SK-N-MC (cell line): ENCODE results near the gene ABHD1.

Experiments
- DNase-seq: peaks from one replicate; pipeline ENCODE4 v3.0.0-alpha.2; 2011; ENCODE audit warnings: low read depth, low spot score
- H3K27ac ChIP-seq: fragments of 200-600 bp; sonication (generic); 2 replicates; pipeline ENCODE4 v1.5.1; 2016; ENCODE audit warnings: mixed run types
- H3K36me3 ChIP-seq: fragments of 200-600 bp; sonication (generic); 2 replicates; pipeline ENCODE4 v1.6.1; 2017; ENCODE audit warnings: antibody characterized with exemption, low read length, mixed read lengths; ENCODE audit not compliant: insufficient read depth
- H3K4me3 ChIP-seq: fragments of 200-600 bp; sonication (generic); 2 replicates; pipeline ENCODE4 v1.5.1; 2016
- H3K9ac ChIP-seq: fragments of 200-600 bp; sonication (generic); 2 replicates; pipeline ENCODE4 v1.8.0; 2017; ENCODE audit warnings: mixed run types, mixed read lengths; ENCODE audit not compliant: insufficient read length
- H3K9me3 ChIP-seq: fragments of 200-600 bp; sonication (generic); 2 replicates; pipeline ENCODE4 v1.6.1; 2017; ENCODE audit warnings: low read depth, mild to moderate bottlenecking, antibody characterized with exemption, low read length, moderate library complexity, mixed read lengths
- EZH2 ChIP-seq: fragments of 200-600 bp; sonication (generic); IDR thresholded peaks from one replicate; pipeline ENCODE4 v1.6.1; 2017; ENCODE audit warnings: antibody characterized with exemption
- FOXP2 ChIP-seq: optimal IDR thresholded peaks from 2 replicates; pipeline ENCODE3; 2011; ENCODE audit warnings: mild to moderate bottlenecking, moderate library complexity; ENCODE audit not compliant: insufficient read depth; ENCODE audit errors: extremely low read length, control extremely low read depth
- POLR2AphosphoS5 ChIP-seq: IDR thresholded peaks from 2 replicates; pipeline ENCODE4 v1.6.1; 2012; ENCODE audit warnings: mild to moderate bottlenecking, low read depth, low read length, borderline replicate concordance

The ABHD1 gene

GRCh38 chr2:27092696-27093429 lies 30.8 kb upstream of the ABHD1 start:
- no peak overlapping the region for H3K9ac ChIP-seq
- no peak overlapping the region for H3K4me3 ChIP-seq
- TF ChIP-seq EZH2 = no peak
- no peak for TF ChIP-seq FOXP2
- TF ChIP-seq POLR2AphosphoS5 = no peak
- H3K27ac ChIP-seq = no peak overlapping the region
- DNase-seq = no peak
- H3K9me3 ChIP-seq = no peaks in the 10 kb centered on the region
- H3K36me3 ChIP-seq = no peaks in the 10 kb centered on the region

GRCh38 chr2:27093430-27094352 lies 29.9 kb upstream of the ABHD1 start:
- no peak for DNase-seq
- Histone ChIP-seq H3K36me3 (no peaks in the 10 kb centered on the region), H3K9me3 (no peaks in the 10 kb centered on the region), H3K27ac (no peak overlapping the region), H3K9ac (no peak overlapping the region), H3K4me3 (no peak overlapping the region)
- TF ChIP-seq FOXP2 (no peak), POLR2AphosphoS5 (no peak), EZH2 (no peak)

DNA sequence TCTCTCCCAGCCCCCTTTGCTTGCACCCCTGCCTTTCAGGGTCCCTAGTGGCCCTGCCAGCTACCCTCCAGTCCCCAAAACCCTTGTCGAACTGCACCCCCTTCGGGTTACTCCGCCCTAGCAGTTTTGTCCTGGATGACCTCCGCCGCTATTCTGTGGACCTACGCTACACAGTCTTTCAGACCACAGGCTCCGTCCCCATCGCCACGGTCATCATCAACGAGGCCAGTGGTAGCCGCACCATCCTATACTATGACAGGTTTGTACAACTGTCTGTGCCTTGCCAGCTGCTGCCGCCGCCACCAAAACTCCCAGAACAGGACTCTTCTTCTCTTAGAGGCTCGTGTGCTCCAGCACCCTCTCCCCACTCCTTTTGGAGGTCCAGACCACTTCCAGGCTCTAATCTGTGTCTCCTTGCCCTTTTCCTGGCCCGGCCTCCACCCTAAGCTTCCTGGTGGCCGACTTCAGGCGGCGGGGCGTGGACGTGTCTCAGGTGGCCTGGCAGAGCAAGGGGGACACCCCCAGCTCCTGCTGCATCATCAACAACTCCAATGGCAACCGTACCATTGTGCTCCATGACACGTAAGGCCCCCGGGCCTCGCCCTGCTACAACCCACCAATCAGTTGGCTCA lies 29.1 kb upstream of the ABHD1 start:
- Histone ChIP-seq H3K9ac (no peak overlapping the region), H3K27ac (no peak overlapping the region), H3K36me3 (no peaks in the 10 kb centered on the region), H3K4me3 (no peak overlapping the region), H3K9me3 (no peaks in the 10 kb centered on the region)
- no peak for DNase-seq
- TF ChIP-seq POLR2AphosphoS5 (no peak), FOXP2 (no peak), EZH2 (no peak)

- no peak for TF ChIP-seq FOXP2
- TF ChIP-seq EZH2 = no peak
- no peak for TF ChIP-seq POLR2AphosphoS5
- DNase-seq = no peak
- no peaks in the 10 kb centered on the region for H3K36me3 ChIP-seq
- no peak overlapping the region for H3K27ac ChIP-seq
- H3K4me3 ChIP-seq = no peak overlapping the region
- no peaks in the 10 kb centered on the region for H3K9me3 ChIP-seq
- no peak overlapping the region for H3K9ac ChIP-seq
Measured at GRCh38 chr2:27095427-27095744, 28.2 kb upstream of the ABHD1 start.

- H3K9me3 ChIP-seq = no peaks in the 10 kb centered on the region
- peak overlapping the region; percentile 46 for H3K4me3 ChIP-seq
- H3K36me3 ChIP-seq = no peaks in the 10 kb centered on the region
- H3K9ac ChIP-seq = no peak overlapping the region
- 0 out of 2 replicates have a peak overlapping the region, but pooled peaks have one; percentile 27 for H3K27ac ChIP-seq
- TF ChIP-seq POLR2AphosphoS5 = peak; percentile 68
- no peak for TF ChIP-seq EZH2
- TF ChIP-seq FOXP2 = no peak
- no peak for DNase-seq
Measured at GRCh38 chr2:27095745-27096651, 27.6 kb upstream of the ABHD1 start.

DNA sequence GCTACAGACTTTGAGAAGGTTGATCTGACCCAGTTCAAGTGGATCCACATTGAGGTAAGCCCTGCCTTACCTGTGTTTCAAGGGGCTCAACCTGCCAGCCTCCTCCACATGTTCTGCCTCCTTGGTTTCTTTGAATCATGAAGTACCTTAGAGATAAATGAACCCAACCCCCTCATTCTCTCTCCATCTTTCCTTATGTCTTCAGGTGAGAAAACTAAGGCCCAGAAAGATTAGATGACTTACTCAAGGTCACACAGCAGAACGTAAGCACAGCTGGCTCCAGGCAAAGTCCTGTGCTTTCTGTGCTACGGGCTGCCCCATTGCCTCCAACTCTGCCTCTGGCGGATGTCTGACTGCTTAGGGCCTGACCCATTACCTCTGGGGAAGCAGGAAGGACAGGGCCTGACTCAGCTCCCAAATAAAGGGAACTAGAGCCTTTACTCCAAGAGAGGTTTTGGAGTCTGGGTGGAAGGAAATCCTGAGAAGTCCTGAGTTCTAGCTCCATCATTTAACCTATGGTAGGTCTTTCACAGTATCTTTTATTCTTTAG lies 26.8 kb upstream of the ABHD1 start:
- Histone ChIP-seq H3K4me3 (no peak overlapping the region), H3K9ac (no peak overlapping the region), H3K9me3 (no peaks in the 10 kb centered on the region), H3K36me3 (no peaks in the 10 kb centered on the region), H3K27ac (0 out of 2 replicates have a peak overlapping the region, but pooled peaks have one; percentile 27)
- no peak for DNase-seq
- TF ChIP-seq POLR2AphosphoS5 (no peak; the same call in 1 of the 2 replicates), FOXP2 (no peak)

GRCh38 chr2:27097341-27097740 lies 26.3 kb upstream of the ABHD1 start:
- Histone ChIP-seq H3K9ac (no peak overlapping the region), H3K4me3 (no peak overlapping the region), H3K9me3 (no peaks in the 10 kb centered on the region), H3K36me3 (no peaks in the 10 kb centered on the region), H3K27ac (no peak overlapping the region)
- TF ChIP-seq EZH2 = no peak
- TF ChIP-seq FOXP2 = no peak
- TF ChIP-seq POLR2AphosphoS5 = no peak
- no peak for DNase-seq
